IPS-20b (cell line): ENCODE results near the gene HOXA4.

Experiments used
- H3K27ac ChIP-seq: one replicate; pipeline ENCODE4 v1.5.1; 2013; ENCODE audit warnings: low read length
- H3K27me3 ChIP-seq: 2 replicates; pipeline ENCODE4 v1.6.1; 2013; ENCODE audit warnings: mild to moderate bottlenecking, low read length, inconsistent platforms; ENCODE audit not compliant: insufficient read depth
- H3K36me3 ChIP-seq: 2 replicates; pipeline ENCODE4 v1.6.1; 2013; ENCODE audit warnings: low read depth, mild to moderate bottlenecking, inconsistent platforms, low read length, moderate library complexity; ENCODE audit not compliant: insufficient read depth
- H3K4me1 ChIP-seq: 2 replicates; pipeline ENCODE4 v1.6.1; 2013; ENCODE audit warnings: mild to moderate bottlenecking, control low read depth, inconsistent platforms, low read length, moderate library complexity; ENCODE audit not compliant: insufficient read depth
- H3K4me3 ChIP-seq: 2 replicates; pipeline ENCODE4 v1.5.1; 2013; ENCODE audit warnings: mild to moderate bottlenecking, low read length, inconsistent platforms
- H3K9ac ChIP-seq: 2 replicates; pipeline ENCODE4 v1.6.1; 2013; ENCODE audit warnings: low read depth, mild to moderate bottlenecking, inconsistent platforms, low read length, moderate library complexity
- H3K9me3 ChIP-seq: 2 replicates; pipeline ENCODE4 v1.6.1; 2013; ENCODE audit warnings: mild to moderate bottlenecking, low read depth, low read length, inconsistent platforms; ENCODE audit not compliant: insufficient read depth

The HOXA4 gene

DNA sequence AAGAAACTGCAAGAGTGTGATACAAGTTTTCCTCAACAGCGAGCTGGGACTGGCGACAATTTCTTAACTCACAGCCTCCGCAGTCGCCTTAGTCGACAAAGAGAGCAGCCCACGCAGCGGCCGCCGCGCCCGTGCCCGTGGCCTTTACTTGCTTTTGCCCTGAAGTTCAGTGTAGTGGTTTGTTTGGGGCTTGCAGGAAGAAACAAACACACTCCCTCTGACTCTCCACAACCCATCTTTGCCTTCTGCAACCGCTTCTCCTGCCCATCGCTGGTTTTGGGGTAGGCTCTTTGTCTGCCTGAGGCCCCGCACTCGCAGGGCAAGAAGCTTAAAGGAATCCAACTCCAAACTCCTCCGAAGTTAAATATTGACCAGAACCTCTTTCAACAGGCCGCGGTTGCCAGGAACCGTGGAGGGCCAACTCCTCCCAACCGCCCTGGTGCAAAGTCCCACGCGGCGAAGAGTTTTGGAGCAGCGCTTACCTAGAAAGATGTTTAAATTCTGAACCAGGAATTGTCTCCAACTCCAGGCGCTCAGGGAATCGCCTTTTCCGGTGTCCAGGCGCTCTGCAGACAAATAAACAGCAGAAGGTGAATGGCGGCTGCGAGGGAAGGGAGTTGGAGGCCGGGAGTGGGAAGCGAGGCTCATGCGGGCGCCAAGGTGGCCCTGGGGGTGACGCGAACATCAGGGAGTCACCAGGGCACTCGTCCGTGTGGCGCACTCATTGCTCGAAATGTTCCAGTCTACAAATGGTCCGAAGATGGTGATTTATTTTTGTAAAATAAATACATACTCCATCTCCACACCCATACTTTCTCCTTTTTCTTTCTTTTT, 8.3 kb downstream of the HOXA4 start:
- Histone ChIP-seq H3K27ac (no peak overlapping the region), H3K27me3 (peaks cover 100% of the 10 kb centered on the region), H3K9ac (no peak overlapping the region)

DNA sequence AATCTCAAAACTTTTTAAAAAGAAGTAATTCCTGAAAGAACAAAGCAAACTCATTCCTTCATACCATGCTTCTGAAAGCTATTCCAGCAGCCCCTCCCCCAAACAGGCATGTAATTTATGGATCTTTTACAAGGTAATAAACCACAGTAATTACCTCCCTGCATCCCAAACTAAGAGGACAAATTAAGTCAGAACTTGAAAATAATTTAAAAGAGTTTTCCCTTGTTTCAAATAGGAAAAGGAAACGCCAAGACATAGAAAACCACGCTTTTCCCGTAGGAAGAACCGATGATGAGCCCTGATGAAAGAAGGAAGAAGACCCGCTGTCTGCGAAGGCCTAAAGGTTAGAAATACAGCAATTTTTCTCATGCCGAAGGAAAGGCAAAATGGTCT, 8.9 kb downstream of the HOXA4 start:
- no peak overlapping the region for H3K27ac ChIP-seq
- no peaks in the 10 kb centered on the region for H3K36me3 ChIP-seq
- peaks cover 18% of the 10 kb centered on the region; the same call in 1 of the 2 replicates for H3K9me3 ChIP-seq
- no peak overlapping the region for H3K4me3 ChIP-seq
- no peak overlapping the region for H3K9ac ChIP-seq
- H3K27me3 ChIP-seq = peaks cover 100% of the 10 kb centered on the region
- H3K4me1 ChIP-seq = no peaks in the 10 kb centered on the region

More for the DNA sequence above, 8.3 kb downstream of the HOXA4 start:
- Histone ChIP-seq H3K9me3 (peaks cover 18% of the 10 kb centered on the region; the same call in 1 of the 2 replicates), H3K36me3 (no peaks in the 10 kb centered on the region), H3K4me1 (no peaks in the 10 kb centered on the region), H3K4me3 (no peak overlapping the region)

DNA sequence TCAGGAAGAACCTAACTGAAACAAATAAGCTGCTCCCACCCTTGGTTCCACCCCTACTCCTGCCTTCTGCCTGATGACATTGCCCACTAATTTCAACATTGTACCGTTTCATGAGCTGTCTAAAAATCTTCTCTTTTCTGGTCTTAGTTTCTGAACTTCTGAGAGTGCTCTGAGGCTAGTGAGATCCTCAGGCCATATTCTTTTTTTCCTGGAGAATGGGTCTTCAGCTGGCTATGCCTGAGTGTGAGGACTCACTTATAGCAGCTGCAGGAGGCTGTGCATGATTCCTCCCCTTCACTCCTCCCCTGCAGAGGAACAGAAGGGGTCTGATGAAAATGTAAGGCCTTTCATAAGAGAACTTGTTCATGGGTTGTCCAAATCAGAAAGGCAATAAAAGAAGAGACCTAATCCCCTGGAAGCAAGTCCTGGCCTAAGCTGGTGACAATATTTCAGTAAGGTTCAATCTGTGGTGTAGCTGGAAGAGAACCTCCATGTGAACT, 11.1 kb downstream of the HOXA4 start:
- Histone ChIP-seq H3K27ac (no peak overlapping the region), H3K4me1 (no peaks in the 10 kb centered on the region), H3K27me3 (peaks cover 100% of the 10 kb centered on the region)

GRCh38 chr7:27118580-27118979, 12.0 kb downstream of the HOXA4 start:
- H3K4me1 ChIP-seq = no peaks in the 10 kb centered on the region
- peaks cover 3% of the 10 kb centered on the region; the same call in 1 of the 2 replicates for H3K9me3 ChIP-seq
- H3K4me3 ChIP-seq = no peak overlapping the region
- H3K9ac ChIP-seq = no peak overlapping the region
- H3K27ac ChIP-seq = no peak overlapping the region
- H3K27me3 ChIP-seq = peaks cover 98% of the 10 kb centered on the region
- H3K36me3 ChIP-seq = no peaks in the 10 kb centered on the region

More for the DNA sequence above, 11.1 kb downstream of the HOXA4 start:
- Histone ChIP-seq H3K36me3 (no peaks in the 10 kb centered on the region), H3K9ac (no peak overlapping the region), H3K4me3 (no peak overlapping the region), H3K9me3 (peaks cover 11% of the 10 kb centered on the region; the same call in 1 of the 2 replicates)

- no peaks in the 10 kb centered on the region for H3K4me1 ChIP-seq
- no peaks in the 10 kb centered on the region for H3K36me3 ChIP-seq
- H3K4me3 ChIP-seq = no peak overlapping the region
- H3K27me3 ChIP-seq = peaks cover 98% of the 10 kb centered on the region
- H3K27ac ChIP-seq = no peak overlapping the region
- no peaks in the 10 kb centered on the region; the same call in 1 of the 2 replicates for H3K9me3 ChIP-seq
- H3K9ac ChIP-seq = no peak overlapping the region
Observed at GRCh38 chr7:27117887-27118491, 12.6 kb downstream of the HOXA4 start.

GRCh38 chr7:27116962-27117886, 13.3 kb downstream of the HOXA4 start:
- no peak overlapping the region for H3K4me3 ChIP-seq
- no peak overlapping the region for H3K27ac ChIP-seq
- H3K4me1 ChIP-seq = no peaks in the 10 kb centered on the region
- H3K27me3 ChIP-seq = peaks cover 98% of the 10 kb centered on the region
- H3K9me3 ChIP-seq = no peaks in the 10 kb centered on the region; the same call in 1 of the 2 replicates
- H3K36me3 ChIP-seq = no peaks in the 10 kb centered on the region
- H3K9ac ChIP-seq = no peak overlapping the region

DNA sequence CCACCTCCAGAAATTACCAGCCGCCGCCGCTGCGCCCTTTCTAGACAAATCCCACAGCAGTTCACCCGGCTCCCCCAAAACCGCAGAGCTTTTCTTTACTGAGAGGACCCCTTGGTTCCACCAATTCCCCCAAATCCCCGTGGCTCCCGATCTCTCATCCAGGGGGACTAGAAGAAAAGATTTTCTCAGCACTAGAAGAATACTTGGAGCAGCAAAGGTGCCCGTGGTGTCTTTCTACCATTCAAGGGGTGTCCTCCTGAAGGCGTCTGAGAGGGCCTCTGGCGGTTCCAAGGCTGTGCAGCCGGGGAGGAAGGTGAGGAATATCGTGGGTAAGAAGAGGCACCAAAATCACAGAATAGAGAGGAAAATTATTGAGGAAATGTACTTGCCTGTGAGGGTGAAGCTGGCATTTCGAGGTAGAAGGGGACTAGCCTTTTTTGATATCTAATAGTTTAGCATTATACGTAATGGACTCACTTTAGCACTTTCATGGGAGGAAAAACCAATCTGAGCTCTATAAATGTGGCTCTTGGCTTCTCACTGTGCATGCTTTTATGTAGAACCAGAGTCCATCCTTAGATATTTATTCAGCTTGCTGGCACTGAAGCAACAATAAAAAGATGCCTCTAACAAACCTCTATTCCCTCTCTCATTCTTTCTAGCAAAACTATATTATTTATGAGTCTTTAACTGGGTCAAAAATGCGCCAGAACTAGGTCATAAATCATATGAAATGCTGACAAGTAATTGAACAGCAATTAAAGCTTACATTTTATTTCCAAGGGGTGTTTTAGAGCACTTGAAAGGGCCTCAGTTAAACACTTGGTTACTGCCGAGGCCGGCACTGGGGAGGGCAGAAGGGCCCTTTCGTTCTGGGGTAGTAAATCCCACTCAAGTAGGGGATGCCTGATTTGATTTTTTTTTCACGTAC, 14.3 kb downstream of the HOXA4 start:
- Histone ChIP-seq H3K27ac (no peak overlapping the region), H3K9me3 (no peaks in the 10 kb centered on the region; the same call in 1 of the 2 replicates), H3K27me3 (peaks cover 98% of the 10 kb centered on the region), H3K36me3 (no peaks in the 10 kb centered on the region), H3K9ac (no peak overlapping the region), H3K4me1 (no peaks in the 10 kb centered on the region), H3K4me3 (no peak overlapping the region)

DNA sequence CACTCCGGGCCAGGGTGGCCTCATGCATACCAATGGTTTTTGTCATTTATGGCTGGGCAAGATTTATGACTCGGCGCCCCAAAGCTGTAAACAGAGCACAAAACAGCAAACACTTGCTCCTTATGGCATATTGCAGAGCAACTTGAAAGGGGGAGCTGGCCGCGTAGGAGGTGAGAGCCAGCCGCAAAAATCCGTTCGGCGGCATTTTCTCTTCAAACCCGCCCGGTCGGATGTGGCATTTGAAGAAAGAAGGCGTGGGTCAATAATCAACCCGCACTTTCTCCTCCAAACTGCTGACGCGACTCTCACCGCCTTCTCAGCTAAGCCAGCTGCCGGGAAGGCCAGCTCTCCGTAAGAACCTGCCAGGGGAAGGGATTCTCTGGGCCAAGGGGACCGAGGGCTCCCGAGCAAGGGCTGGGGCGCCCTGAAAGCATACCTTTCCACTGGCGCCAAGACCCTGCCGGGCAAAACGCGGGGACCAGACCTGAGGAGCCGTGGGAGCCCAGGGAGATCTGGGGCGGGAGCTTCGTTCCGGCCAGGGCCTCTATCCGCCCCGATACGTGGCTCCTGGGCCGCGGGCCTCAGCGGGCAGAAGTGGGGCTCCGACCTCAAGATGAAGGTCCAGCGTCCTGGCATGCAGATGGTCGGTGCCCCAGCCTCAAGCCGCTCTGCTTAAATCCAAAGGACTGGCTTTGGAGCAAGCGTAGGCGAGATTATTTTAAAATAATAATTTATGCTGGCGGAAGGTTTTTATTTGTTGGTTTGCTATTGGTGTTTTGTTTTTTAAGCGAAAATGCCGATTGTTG, 15.1 kb downstream of the HOXA4 start:
- Histone ChIP-seq H3K4me3 (no peak overlapping the region), H3K9me3 (no peaks in the 10 kb centered on the region; the same call in 1 of the 2 replicates), H3K9ac (no peak overlapping the region), H3K36me3 (no peaks in the 10 kb centered on the region), H3K27ac (no peak overlapping the region), H3K27me3 (peaks cover 98% of the 10 kb centered on the region), H3K4me1 (no peaks in the 10 kb centered on the region)

GRCh38 chr7:27114881-27115220, 15.7 kb downstream of the HOXA4 start:
- Histone ChIP-seq H3K36me3 (no peaks in the 10 kb centered on the region), H3K9me3 (peaks cover 2% of the 10 kb centered on the region; the same call in 1 of the 2 replicates), H3K9ac (no peak overlapping the region), H3K4me3 (no peak overlapping the region), H3K27ac (no peak overlapping the region), H3K4me1 (no peaks in the 10 kb centered on the region), H3K27me3 (peaks cover 98% of the 10 kb centered on the region)
